Erythroblast (primary cell): Measurements from ENCODE around the gene NHS.

Experiments used
- GATA1 ChIP-seq: IDR thresholded peaks from 2 replicates; pipeline ENCODE4 v1.6.1; 2011; ENCODE audit warnings: low read depth, mild to moderate bottlenecking, control low read depth, low read length, moderate library complexity
- POLR2A ChIP-seq: IDR thresholded peaks from 2 replicates; pipeline ENCODE4 v1.6.1; 2011; ENCODE audit warnings: mild to moderate bottlenecking, low read length

GRCh38 chrX:17380221-17380620 lies 5.2 kb downstream of the NHS start:
- TF ChIP-seq POLR2A, result no peak
- no peak for TF ChIP-seq GATA1
